Hippocampal formation (tissue), 2 donors: ENCODE measurements around the gene DGCR8.

Experiments
- DNase-seq, 2 donors: peaks; one replicate each; lab custom pipeline; 2025; lab: John Stamatoyannopoulos, UW

DGCR8 gene

DNA sequence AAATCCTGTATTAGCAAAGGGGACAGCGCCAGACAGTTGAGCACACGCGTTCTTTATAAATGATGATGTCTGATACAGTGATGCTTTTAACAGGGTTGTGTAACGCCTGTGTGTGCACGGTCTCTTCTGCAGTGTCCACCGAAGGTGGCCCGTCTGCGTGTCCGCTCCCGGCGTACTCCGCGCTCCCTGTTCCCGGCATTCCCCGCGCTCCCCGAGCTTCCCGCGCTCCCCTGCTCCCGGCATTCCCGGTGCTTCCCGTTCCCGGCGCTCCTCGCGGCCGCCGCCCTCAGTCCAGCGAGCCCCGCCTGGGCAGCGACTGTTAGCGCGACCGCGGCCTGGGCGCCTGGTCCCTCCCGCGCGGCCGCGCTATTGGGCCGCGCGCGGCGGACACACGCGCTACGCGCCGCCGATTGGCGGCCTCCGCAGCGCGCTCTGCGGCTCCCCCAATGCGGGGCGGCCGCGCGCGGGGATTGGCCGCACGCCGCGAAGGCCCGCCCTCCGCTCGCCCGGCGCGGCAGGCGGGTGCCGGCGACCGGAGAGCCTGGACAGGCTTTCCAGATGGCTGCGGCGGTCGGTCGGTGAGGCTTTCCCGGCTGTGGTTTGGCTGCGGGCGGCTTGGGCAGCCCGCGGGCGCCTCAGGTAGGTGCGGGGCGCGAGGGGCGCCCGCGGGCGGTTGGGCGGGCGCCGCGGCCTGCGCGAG lies at the start of gene DGCR8:
Gene DGCR8, plus strand, starts transcription at position 497 of the 700 bp plus-strand sequence. CDS start 5,723 bp downstream, outside the sequence.
- peak; percentile 93 to 95 for DNase-seq

- no peak for DNase-seq
Measured at GRCh38 chr22:20031732-20032406, 48.2 kb upstream of the DGCR8 start.

- DNase-seq = no peak
Measured at GRCh38 chr22:20032407-20032991, 47.5 kb upstream of the DGCR8 start.

DNA sequence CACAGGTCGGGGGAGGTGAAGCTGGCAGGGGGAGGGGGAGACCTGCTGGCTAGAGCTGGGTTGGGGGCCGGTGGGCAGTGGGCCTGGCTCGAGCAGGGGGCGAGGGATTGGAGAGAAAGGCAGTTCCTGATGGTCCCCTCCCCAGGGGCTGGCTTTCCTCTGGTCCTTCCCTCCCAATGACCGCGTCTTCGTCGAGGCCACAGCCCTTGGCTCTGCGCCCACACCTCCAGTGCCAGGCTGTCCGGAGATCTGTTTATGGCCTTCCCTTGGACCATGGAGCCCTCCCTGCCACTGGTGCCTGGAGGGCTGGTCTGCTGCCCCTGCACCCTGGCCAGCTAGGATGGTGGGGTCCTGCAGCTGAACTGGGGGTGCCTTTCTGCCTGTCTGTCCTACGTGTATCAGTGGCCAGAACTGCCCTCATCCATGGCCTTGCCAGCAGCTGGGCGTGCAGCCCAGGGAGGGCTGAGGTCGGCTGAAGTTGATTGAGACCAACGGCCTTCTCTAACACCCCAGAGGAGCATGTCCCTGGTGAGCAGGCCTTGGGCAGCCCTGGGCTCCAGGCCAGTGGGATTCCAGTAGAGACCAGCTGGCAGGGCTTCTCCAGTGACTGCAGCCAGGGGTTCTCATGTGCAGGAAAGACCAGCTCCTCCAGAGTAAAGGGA lies 46.9 kb upstream of the DGCR8 start:
- DNase-seq = peak; percentile 17 to 65

DNA sequence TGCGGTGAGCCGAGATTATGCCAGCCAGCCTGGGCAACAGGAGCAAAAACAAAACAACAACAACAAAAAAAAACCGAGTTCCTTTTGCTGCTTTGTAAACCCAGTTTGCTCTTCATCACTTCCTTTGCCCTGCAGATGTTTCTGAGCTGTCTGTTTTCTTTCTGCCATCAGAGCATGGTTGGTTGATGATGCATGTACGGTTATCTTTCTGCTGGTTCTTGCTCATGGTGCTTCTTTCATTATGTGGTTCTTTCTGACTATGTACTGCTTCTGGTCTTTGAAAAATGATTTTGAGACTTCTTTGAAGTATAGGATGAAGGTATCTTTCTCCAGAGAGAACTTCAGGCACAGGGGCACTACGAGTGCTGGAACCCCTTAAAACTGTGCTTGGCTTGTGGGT lies 45.9 kb upstream of the DGCR8 start:
- no peak for DNase-seq

DNA sequence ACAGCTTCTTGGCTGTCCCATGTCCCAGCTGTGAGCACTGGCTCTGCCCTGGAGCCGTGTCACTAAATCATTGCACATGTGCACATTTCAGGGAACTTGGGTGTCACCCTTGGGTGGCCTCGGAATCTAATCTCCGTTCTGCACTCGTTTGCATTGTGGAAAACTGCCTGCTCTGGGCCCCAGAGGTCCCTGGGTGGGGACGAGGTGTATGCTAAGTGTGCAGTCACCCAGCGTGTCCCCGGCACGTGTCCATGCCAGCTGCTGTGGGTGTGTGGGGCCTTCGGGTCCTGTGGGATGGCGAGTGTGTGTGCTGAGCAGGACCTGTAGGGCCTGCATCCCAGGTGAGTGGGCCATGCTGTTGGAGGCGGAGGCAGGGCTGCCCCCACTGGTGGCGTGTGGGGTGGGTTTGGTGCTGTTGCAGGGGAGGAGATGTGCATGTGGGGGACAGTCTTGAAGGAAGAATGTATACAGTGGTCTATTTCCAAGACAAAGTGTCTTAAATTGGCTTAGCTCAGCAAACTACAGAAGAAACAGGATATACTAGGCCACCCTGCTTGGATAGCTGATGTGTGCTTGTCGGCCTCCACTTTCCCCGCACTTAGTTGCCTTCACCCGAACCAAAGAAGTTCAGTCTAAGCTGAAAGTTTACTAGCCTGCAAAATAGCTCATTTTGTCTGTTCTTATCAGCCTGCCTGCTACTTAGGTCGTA lies 44.5 kb upstream of the DGCR8 start:
- DNase-seq = no peak

- DNase-seq = no peak
Measured at GRCh38 chr22:20036084-20036482, 44.0 kb upstream of the DGCR8 start.

GRCh38 chr22:20036535-20037392 lies 43.3 kb upstream of the DGCR8 start:
- DNase-seq = no peak

DNA sequence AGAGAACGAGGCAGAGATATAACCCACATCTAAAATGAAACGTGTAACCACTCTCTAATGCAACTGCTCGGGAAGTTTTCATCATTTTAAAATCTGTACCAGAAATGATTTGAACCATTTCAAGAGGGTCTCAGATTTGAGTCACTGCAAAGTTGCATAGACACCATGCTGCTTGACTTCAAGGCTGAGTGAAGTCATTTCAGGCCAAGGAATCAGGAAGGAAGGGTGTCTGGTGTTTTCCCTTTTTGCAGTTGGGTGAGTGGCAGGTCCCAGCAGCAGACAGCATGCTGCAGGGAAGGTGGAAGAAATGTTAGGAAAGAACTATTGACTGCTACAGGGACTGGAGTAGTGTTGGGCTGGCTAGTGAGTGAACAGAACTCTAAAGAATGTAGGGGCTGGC lies 42.6 kb upstream of the DGCR8 start:
- no peak for DNase-seq

- DNase-seq = no peak
Measured at GRCh38 chr22:20038574-20038973, 41.5 kb upstream of the DGCR8 start.

DNA sequence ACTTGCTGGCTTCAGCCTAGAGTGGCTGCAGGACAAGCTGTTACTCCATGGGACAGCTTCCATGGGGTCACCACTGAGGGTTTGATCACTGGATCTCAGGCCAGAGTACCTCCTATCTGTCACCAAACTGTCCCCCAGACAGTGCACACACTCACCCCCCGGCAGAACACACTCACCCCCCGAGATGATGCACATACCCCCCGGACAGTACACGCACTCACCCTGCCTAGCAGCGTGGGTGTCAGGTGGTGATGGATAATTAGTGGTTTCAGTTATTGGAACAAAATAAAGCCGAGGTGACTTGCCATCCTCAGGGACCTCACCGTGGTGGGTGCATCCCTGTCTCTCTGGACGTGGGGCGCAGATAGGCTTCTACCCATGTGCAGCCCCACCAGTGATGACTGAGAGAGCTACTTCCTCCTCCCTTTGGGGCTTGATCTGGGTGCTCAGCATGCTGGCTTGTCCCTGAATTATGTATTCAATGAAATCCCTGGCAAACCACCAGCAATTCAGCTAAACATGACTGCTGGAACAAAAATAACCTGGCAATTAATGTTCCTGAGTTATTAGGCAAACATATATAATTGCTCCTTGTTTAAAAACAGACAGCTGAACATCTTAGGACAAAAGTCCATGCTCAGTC lies 40.2 kb upstream of the DGCR8 start:
- no peak for DNase-seq

GRCh38 chr22:20040327-20041200 lies 39.5 kb upstream of the DGCR8 start:
- DNase-seq = no peak

DNA sequence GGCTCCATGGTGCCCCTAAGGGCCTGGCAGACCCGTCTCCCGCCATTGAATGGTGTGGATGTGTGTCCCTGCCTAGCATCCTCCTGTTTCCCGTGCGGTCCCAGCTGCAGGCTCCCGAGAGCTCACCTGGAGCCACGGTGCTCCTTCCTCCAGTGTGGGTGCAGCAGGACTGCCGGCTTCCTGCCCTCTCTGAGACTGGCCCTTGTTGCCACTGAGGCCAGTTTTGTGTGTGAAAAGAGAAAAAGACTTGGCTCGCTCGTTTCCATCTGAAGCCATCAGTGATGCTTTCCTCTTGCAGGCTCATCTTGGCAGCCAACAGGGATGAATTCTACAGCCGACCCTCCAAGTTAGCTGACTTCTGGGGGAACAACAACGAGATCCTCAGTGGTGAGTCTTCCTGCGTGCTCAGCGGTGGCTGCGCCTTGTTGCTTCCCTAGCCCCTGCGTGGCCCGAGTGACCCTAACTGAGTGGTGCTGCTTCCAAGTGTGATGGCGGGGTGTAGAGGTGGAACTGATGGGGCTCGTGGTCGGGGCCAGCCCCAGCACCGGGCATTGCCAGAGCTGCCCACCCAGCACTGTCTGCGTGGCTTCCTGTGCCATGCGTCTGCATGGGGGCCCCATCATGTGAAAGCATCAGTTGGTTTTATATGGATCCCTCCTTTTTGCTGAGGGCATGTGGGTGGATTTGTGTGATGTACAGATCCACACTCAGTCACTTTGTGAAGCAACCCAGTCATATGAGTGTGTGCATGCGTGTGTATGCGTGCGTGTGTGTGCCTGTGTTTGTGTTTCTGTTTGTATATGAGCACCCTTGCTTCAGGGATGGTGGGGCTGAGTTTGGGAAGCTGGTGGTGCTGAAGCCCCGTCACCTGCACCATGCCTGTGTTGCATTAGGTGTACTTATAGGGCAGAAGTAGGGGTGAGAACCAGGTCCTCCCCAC lies 36.7 kb upstream of the DGCR8 start:
- no peak for DNase-seq

DNA sequence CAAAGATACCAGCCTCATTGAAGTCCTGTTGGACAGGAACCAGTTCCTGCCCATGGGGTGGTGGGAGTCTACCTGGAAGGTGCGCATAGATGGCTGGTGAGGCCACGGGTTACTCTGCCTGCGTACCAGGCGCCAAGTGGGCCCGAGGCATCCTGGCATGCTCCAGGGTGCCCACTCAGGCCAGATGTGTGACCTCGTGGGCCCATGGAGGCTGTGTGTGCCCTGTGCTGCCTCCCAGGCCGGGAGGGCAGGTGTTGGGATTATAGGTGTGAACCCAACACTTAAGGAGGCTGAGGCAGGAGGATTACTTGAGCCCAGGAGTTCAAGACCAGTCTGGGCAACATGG lies 36.1 kb upstream of the DGCR8 start:
- DNase-seq = no peak

GRCh38 chr22:20044495-20045151 lies 35.4 kb upstream of the DGCR8 start:
- DNase-seq = no peak

- no peak for DNase-seq
Measured at GRCh38 chr22:20046730-20047129, 33.3 kb upstream of the DGCR8 start.

GRCh38 chr22:20051927-20052308 lies 28.1 kb upstream of the DGCR8 start:
- no peak for DNase-seq
